ENCODE measurements around the gene TRAPPC10. TPM values are rescaled to one million over a fixed set of nuclear protein-coding genes. Genes with fewer than 3 reads are reported as not detected.
A peak's percentile ranks its signal among the peaks of the same experiment; 100 is the strongest.

TRAPPC10 gene
- total RNA-seq, 1 experiment from 2014 or later = 39.3 TPM

DNA sequence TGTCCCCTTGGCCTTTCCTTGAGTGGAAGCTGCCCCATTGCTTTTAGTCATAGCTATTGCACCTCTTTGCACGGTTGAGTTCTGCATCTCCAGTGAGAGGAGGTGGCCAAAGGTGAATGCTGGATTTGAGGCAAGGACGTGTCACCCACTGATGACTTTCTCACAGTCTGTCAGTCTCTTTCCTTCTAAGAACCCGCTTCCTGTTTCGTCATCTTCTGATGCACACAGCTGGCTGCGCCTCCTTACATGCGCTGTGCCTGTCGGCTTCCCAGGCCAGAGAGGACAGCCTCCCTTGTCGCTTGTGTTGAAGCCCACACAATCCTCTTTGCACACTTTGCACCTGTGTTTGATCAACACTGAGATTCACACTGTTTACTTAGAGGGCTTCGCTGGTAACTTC lies 53.3 kb downstream of the TRAPPC10 start:
- H3K4me1 Mint-ChIP-seq (ENCODE audit: insufficient read depth, unreplicated experiment) = no peaks in the 10 kb centered on the region
- no peak for TF ChIP-seq CTCF (IDR thresholded peaks at IDR 0.05; ENCODE audit: unreplicated experiment)
- no peak overlapping the region for H3K4me3 Mint-ChIP-seq (ENCODE audit: unreplicated experiment)
- H3K27ac Mint-ChIP-seq (ENCODE audit: low read depth, unreplicated experiment) = no peak overlapping the region
- BruUV-seq (replicated peaks) = no TSS peak
- CTCF ChIA-PET = no interaction called here
- POLR2A ChIA-PET = interaction anchor here (0.9 kb wide), 1 partner anchor 39 kb away, joined by 3 read pairs; no protein-coding TSS in a partner anchor
- H3K9me3 Mint-ChIP-seq (ENCODE audit: unreplicated experiment) = no peaks in the 10 kb centered on the region
- H3K36me3 Mint-ChIP-seq (ENCODE audit: insufficient read depth, unreplicated experiment) = peaks cover 46% of the 10 kb centered on the region
- intact Hi-C loops (cut with micrococcal nuclease) = no loop called here
- DNase-seq (ENCODE audit: unreplicated experiment) = peak; percentile 24
- no peaks in the 10 kb centered on the region for H3K27me3 Mint-ChIP-seq (ENCODE audit: insufficient read depth, unreplicated experiment)

GRCh38 chr21:44066116-44066515 lies 54.0 kb downstream of the TRAPPC10 start:
- Mint-ChIP-seq H3K4me3 (ENCODE audit: unreplicated experiment) (no peak overlapping the region), H3K27ac (ENCODE audit: low read depth, unreplicated experiment) (no peak overlapping the region), H3K36me3 (ENCODE audit: insufficient read depth, unreplicated experiment) (peaks cover 48% of the 10 kb centered on the region), H3K9me3 (ENCODE audit: unreplicated experiment) (no peaks in the 10 kb centered on the region), H3K27me3 (ENCODE audit: insufficient read depth, unreplicated experiment) (no peaks in the 10 kb centered on the region), H3K4me1 (ENCODE audit: insufficient read depth, unreplicated experiment) (no peaks in the 10 kb centered on the region)
- no TSS peak for BruUV-seq (replicated peaks)
- CTCF ChIA-PET = no interaction called here
- intact Hi-C loops (cut with micrococcal nuclease) = no loop called here
- no peak for DNase-seq (ENCODE audit: unreplicated experiment)
- TF ChIP-seq CTCF (IDR thresholded peaks at IDR 0.05; ENCODE audit: unreplicated experiment) = no peak
- POLR2A ChIA-PET = interaction anchor here (0.8 kb wide), 1 partner anchor 19 kb away, joined by 3 read pairs; no protein-coding TSS in a partner anchor

- Mint-ChIP-seq H3K9me3 (ENCODE audit: unreplicated experiment) (no peaks in the 10 kb centered on the region), H3K4me1 (ENCODE audit: insufficient read depth, unreplicated experiment) (no peaks in the 10 kb centered on the region), H3K27me3 (ENCODE audit: insufficient read depth, unreplicated experiment) (no peaks in the 10 kb centered on the region), H3K4me3 (ENCODE audit: unreplicated experiment) (no peak overlapping the region), H3K36me3 (ENCODE audit: insufficient read depth, unreplicated experiment) (peaks cover 53% of the 10 kb centered on the region), H3K27ac (ENCODE audit: low read depth, unreplicated experiment) (no peak overlapping the region)
- BruUV-seq (replicated peaks) = no TSS peak
- CTCF ChIA-PET = no interaction called here
- intact Hi-C loops (cut with micrococcal nuclease) = no loop called here
- POLR2A ChIA-PET = interaction anchor here (0.8 kb wide), 1 partner anchor 17 kb away, joined by 3 read pairs; no protein-coding TSS in a partner anchor
- DNase-seq (ENCODE audit: unreplicated experiment) = no peak
- no peak for TF ChIP-seq CTCF (IDR thresholded peaks at IDR 0.05; ENCODE audit: unreplicated experiment)
Observed at GRCh38 chr21:44067011-44067839, 55.1 kb downstream of the TRAPPC10 start.

- Mint-ChIP-seq H3K4me3 (ENCODE audit: unreplicated experiment) (no peak overlapping the region), H3K9me3 (ENCODE audit: unreplicated experiment) (no peaks in the 10 kb centered on the region)
- POLR2A ChIA-PET = no interaction called here
Observed at GRCh38 chr21:44070391-44070790, 58.3 kb downstream of the TRAPPC10 start.

More at GRCh38 chr21:44070391-44070790, 58.3 kb downstream of the TRAPPC10 start:
- CTCF ChIA-PET = no interaction called here
- DNase-seq (ENCODE audit: unreplicated experiment) = no peak
- no TSS peak for BruUV-seq (replicated peaks)
- intact Hi-C loops (cut with micrococcal nuclease) = no loop called here
- Mint-ChIP-seq H3K36me3 (ENCODE audit: insufficient read depth, unreplicated experiment) (peaks cover 59% of the 10 kb centered on the region), H3K4me1 (ENCODE audit: insufficient read depth, unreplicated experiment) (no peaks in the 10 kb centered on the region), H3K27ac (ENCODE audit: low read depth, unreplicated experiment) (no peak overlapping the region), H3K27me3 (ENCODE audit: insufficient read depth, unreplicated experiment) (no peaks in the 10 kb centered on the region)
- no peak for TF ChIP-seq CTCF (IDR thresholded peaks at IDR 0.05; ENCODE audit: unreplicated experiment)

Data from MCF 10A (cell line).